Fibroblast of lung (primary cell): ENCODE data around the gene OLR1. TPM values are rescaled to one million over a fixed set of nuclear protein-coding genes. Genes with fewer than 3 reads are reported as not detected.
A peak's percentile ranks its signal among the peaks of the same experiment; 100 is the strongest.

Experiments used
- DNase-seq, 2 donors: peaks; one replicate each; pipeline versions ENCODE4 v3.0.0 to v3.0.0-alpha.2; 2010; ENCODE audit warnings: low read depth in 2 of 2
- H2AFZ ChIP-seq: 2 replicates; pipeline ENCODE4 v1.5.1; 2012; ENCODE audit warnings: low read length, control low read depth, inconsistent platforms
- H3K27ac ChIP-seq: 2 replicates; pipeline ENCODE4 v1.5.1; 2011; ENCODE audit warnings: low read length, control low read depth; ENCODE audit not compliant: insufficient read depth
- H3K27me3 ChIP-seq: 2 replicates; pipeline ENCODE4 v1.5.1; 2011; ENCODE audit warnings: mild to moderate bottlenecking, low read length; ENCODE audit not compliant: control insufficient read depth, insufficient read depth
- H3K36me3 ChIP-seq: 2 replicates; pipeline ENCODE4 v1.5.1; 2011; ENCODE audit warnings: low read length; ENCODE audit not compliant: control insufficient read depth, insufficient read depth
- H3K4me1 ChIP-seq: 2 replicates; pipeline ENCODE4 v1.5.1; 2011; ENCODE audit warnings: low read length; ENCODE audit not compliant: control insufficient read depth, insufficient read depth; ENCODE audit errors: extremely low read depth
- H3K4me2 ChIP-seq: 2 replicates; pipeline ENCODE4 v1.5.1; 2011; ENCODE audit warnings: low read length, control low read depth; ENCODE audit not compliant: insufficient read depth; ENCODE audit errors: extremely low read depth
- H3K4me3 ChIP-seq, 4 experiments: fragments of 200-600 bp in 1 of 4; sonication (generic) in 1 of 4; replicated peaks in 1 of 4; 2 replicates each; pipeline ENCODE4 v1.5.1; 2011 to 2016; ENCODE audit warnings: low read length in 4 of 4, low read depth in 3 of 4, mild to moderate bottlenecking in 3 of 4, control low read depth in 2 of 4, inconsistent platforms in 1 of 4, mixed read lengths in 1 of 4; ENCODE audit not compliant: insufficient read depth in 1 of 4; ENCODE audit errors: control extremely low read depth in 1 of 4
- H3K79me2 ChIP-seq: 2 replicates; pipeline ENCODE4 v1.5.1; 2012; ENCODE audit warnings: mild to moderate bottlenecking, low read length, inconsistent platforms; ENCODE audit not compliant: control insufficient read depth, insufficient read depth
- H3K9ac ChIP-seq: 2 replicates; pipeline ENCODE4 v1.5.1; 2011; ENCODE audit warnings: mild to moderate bottlenecking, low read length, control low read depth; ENCODE audit not compliant: insufficient read depth
- H3K9me3 ChIP-seq: 2 replicates; pipeline ENCODE4 v1.5.1; 2012; ENCODE audit warnings: low read depth, low read length; ENCODE audit not compliant: control insufficient read depth, insufficient read depth
- H4K20me1 ChIP-seq: 2 replicates; pipeline ENCODE4 v1.5.1; 2011; ENCODE audit warnings: low read length; ENCODE audit not compliant: control insufficient read depth, insufficient read depth; ENCODE audit errors: extremely low read depth
- EZH2 ChIP-seq: IDR thresholded peaks from 2 replicates; pipeline ENCODE4 v1.5.1; 2012; ENCODE audit warnings: low read length, control low read depth, mild to moderate bottlenecking; ENCODE audit errors: missing control alignments
- polyA plus RNA-seq, 2 donors: library from polyadenylated mRNA; depleted of rRNA in 1 of 2; stranded (reverse) in 1 of 2; unstranded in 1 of 2; fragments of >200 nt; gene quantifications; 2 replicates each; pipeline ENCODE4 v1.2.1, GENCODE V29; 2011 to 2012; ENCODE audit warnings: missing spikeins in 1 of 2
- total RNA-seq: library from RNA; depleted of rRNA; stranded (reverse); fragments of >200 nt; gene quantifications from 2 replicates; pipeline ENCODE4 v1.2.1, GENCODE V29; 2014
- TF ChIP-seq, protein P1 (sequence below), 2 donors: IDR thresholded peaks in 1 of 2; conservative IDR thresholded peaks in 1 of 2; 1 replicate in 1 of 2; 2 replicates in 1 of 2; pipeline ENCODE4 v1.5.1; 2011 to 2012; ENCODE audit warnings: low read length in 2 of 2, control low read depth in 1 of 2, inconsistent platforms in 1 of 2, low read depth in 1 of 2, mild to moderate bottlenecking in 1 of 2

The OLR1 gene
- total and polyA plus RNA-seq, 2 donors (not counting 1 experiment from before 2014, with no cell fraction given) = 1.2 to 27.4 TPM

GRCh38 chr12:10167599-10167998 lies 4.3 kb downstream of the OLR1 start:
- Histone ChIP-seq H3K27ac (no peak overlapping the region), H3K9ac (no peak overlapping the region), H3K4me1 (peaks cover 4% of the 10 kb centered on the region), H2AFZ (no peak overlapping the region), H4K20me1 (no peaks in the 10 kb centered on the region), H3K4me3 (no peak overlapping the region), H3K36me3 (no peaks in the 10 kb centered on the region), H3K4me2 (no peak overlapping the region), H3K27me3 (no peaks in the 10 kb centered on the region), H3K9me3 (no peaks in the 10 kb centered on the region), H3K79me2 (no peaks in the 10 kb centered on the region)
- DNase-seq = no peak
- TF ChIP-seq, protein P1, sequence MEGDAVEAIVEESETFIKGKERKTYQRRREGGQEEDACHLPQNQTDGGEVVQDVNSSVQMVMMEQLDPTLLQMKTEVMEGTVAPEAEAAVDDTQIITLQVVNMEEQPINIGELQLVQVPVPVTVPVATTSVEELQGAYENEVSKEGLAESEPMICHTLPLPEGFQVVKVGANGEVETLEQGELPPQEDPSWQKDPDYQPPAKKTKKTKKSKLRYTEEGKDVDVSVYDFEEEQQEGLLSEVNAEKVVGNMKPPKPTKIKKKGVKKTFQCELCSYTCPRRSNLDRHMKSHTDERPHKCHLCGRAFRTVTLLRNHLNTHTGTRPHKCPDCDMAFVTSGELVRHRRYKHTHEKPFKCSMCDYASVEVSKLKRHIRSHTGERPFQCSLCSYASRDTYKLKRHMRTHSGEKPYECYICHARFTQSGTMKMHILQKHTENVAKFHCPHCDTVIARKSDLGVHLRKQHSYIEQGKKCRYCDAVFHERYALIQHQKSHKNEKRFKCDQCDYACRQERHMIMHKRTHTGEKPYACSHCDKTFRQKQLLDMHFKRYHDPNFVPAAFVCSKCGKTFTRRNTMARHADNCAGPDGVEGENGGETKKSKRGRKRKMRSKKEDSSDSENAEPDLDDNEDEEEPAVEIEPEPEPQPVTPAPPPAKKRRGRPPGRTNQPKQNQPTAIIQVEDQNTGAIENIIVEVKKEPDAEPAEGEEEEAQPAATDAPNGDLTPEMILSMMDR (conservative IDR thresholded peaks at IDR 0.05 in 1 of 2, IDR thresholded peaks at IDR 0.05 in 1 of 2; ENCODE audit: low read depth in 1 of 2, low read length in 2 of 2) = no peak
- TF ChIP-seq EZH2 = no peak

- Histone ChIP-seq H3K9ac (no peak overlapping the region), H3K4me2 (no peak overlapping the region), H3K79me2 (no peaks in the 10 kb centered on the region), H3K9me3 (no peaks in the 10 kb centered on the region), H3K27me3 (no peaks in the 10 kb centered on the region), H2AFZ (no peak overlapping the region), H3K27ac (no peak overlapping the region), H4K20me1 (no peaks in the 10 kb centered on the region), H3K36me3 (no peaks in the 10 kb centered on the region), H3K4me3 (no peak overlapping the region), H3K4me1 (peaks cover 4% of the 10 kb centered on the region)
- peak in 1 of 2 donors; percentile 20 for DNase-seq
- TF ChIP-seq, protein P1 (conservative IDR thresholded peaks at IDR 0.05 in 1 of 2, IDR thresholded peaks at IDR 0.05 in 1 of 2; ENCODE audit: low read depth in 1 of 2, low read length in 2 of 2) = no peak
- TF ChIP-seq EZH2 = no peak
Measured at GRCh38 chr12:10165421-10165820, 6.5 kb downstream of the OLR1 start.

DNA sequence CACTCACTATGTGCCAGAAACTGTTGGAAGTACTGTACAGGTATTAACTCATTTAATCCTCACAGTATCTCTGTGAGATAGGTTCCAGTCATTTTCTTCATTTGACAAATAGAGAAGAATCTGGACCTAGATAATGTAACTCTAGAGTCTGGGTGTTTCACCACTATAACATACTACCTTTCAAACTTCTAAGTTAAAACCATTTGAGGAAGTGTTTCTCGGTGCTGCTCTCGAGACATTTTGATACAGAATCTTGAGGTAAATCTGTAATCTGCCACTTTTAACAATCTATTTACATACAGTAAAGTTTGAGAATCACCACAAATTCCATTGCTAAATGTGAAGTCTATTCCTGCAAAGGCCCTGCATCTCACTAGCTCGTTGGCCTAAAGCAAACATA lies 8.8 kb downstream of the OLR1 start:
- TF ChIP-seq EZH2 = no peak
- TF ChIP-seq, protein P1 (conservative IDR thresholded peaks at IDR 0.05 in 1 of 2, IDR thresholded peaks at IDR 0.05 in 1 of 2; ENCODE audit: low read depth in 1 of 2, low read length in 2 of 2) = no peak
- DNase-seq = no peak
- no peak overlapping the region for H2AFZ ChIP-seq

More for the DNA sequence above, 8.8 kb downstream of the OLR1 start:
- no peak overlapping the region for H3K4me3 ChIP-seq
- no peak overlapping the region for H3K9ac ChIP-seq
- H3K4me1 ChIP-seq = no peaks in the 10 kb centered on the region
- no peaks in the 10 kb centered on the region for H3K79me2 ChIP-seq
- no peaks in the 10 kb centered on the region for H3K9me3 ChIP-seq
- no peak overlapping the region for H3K4me2 ChIP-seq
- H3K27ac ChIP-seq = no peak overlapping the region
- H3K27me3 ChIP-seq = no peaks in the 10 kb centered on the region
- H4K20me1 ChIP-seq = no peaks in the 10 kb centered on the region
- no peaks in the 10 kb centered on the region for H3K36me3 ChIP-seq
